Measurements from ENCODE around the gene SLC5A10.

The SLC5A10 gene

DNA sequence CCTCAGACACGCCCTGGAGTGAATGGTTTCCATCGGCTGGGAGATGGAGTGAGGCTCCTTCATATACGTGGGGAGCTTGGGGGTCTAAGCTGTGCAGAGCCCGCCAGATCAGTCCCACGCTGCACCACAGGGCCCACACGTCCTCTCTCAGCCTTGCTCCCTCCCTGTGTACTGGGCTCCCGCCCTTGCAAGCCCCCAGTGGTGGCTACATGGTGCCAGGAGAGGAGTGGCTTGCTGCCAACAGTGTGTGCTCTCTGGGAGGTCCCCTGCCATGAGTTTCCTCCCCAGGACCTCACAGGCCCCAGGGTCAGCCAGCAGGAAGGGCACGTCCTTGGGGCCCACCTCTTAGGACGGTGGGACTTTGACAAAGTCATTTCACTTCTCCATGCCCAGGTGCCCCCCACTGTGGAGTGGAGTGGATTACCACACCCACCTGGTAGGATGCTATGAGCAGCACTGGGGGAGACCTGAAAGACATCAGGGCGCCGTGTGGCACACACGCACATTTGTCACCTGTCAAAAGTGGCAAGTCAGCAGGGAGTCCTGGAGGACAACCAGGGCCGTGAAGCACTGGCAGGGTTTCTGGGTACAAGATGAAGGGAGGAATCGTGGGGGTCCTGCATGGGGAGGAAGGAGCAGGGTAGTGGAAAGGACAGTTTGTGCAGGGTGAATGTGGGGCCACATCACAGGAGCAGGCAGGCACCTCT lies 13.7 kb downstream of the SLC5A10 start:
- DNase-seq: no peak

- DNase-seq: no peak
These were observed 15.1 kb downstream of the SLC5A10 start for GRCh38 chr17:18966831-18967624.

DNA sequence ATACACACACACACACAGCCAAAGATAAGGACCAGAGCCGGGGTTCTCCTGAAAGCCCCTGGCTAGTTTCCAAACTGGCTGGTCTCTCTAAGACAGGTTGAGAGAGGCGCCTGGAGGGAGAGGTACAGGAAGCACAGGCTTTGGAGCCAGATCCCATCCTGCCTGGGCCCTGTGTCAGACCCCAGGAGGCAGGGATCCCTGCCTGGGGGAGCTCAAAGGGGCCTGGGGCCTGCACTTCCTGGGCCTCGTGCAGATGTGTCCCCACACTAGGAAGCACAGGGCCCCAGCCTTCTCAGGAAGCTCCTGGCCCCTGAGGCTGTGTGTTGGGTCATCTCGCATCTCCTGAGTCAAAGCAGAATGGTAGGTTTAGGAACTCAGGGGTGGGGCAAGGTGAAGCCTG lies 16.0 kb downstream of the SLC5A10 start:
- no peak for DNase-seq

- DNase-seq: no peak
These were observed 16.4 kb downstream of the SLC5A10 start for GRCh38 chr17:18968345-18968744.

DNA sequence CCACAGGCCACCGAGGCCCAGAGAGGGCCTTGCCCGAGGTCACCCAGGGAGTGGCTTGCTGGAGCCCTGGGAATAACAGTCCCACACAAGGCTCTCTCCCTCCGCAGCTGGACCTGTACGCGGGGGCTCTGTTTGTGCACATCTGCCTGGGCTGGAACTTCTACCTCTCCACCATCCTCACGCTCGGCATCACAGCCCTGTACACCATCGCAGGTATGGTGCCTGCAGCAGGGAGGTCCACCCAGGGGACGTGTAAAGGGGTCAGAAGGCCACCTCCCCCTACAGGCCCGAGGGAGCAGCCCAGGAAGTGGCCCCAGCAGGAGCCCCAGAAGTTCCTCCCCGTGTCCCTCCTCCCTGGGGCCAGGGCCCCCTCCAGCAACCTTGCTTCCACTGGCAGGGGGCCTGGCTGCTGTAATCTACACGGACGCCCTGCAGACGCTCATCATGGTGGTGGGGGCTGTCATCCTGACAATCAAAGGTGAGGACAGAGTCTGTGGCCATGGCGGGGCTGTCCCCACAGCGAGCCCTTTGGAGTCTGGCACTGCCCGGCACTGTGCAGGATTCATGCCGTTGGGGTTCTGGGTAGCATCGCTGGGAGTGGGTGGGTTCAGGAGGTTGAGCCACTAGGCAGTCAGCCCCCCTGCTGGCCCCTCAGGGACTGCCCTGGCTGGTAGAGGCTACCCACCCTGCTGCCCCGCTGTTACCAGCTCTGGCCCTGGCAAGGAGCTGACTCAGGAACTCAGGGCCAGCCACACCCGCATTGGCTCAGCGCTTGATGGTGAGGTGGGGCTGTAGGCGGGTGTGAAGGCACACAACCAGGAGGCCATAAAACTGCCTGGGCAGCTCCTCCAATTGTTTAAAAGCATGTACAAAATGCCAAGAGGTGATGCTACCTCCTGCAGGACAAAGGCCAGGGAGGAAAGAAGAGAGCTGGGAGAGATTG lies 17.3 kb downstream of the SLC5A10 start:
- no peak for DNase-seq

GRCh38 chr17:18970582-18971480 lies 18.9 kb downstream of the SLC5A10 start:
- DNase-seq: no peak

DNA sequence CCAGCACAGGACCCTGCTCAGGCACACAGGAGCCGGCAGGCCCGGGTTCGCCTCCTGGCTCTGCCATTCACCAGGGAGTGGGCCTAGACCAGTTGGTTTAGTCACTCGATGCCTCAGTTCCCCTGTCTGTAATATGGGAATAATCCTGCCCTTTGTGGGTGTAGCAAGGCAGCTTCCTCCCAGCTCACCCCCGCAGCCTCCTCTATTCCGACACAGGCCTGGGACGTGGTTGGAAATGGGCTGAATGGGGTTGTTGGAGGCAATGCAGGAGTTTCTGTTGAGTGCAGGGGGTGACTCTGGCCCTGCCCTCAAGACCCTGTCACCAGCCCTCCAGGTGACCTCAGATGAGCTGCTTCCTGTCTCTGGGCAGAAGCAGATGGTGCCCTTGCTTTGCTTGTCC lies 19.8 kb downstream of the SLC5A10 start:
- DNase-seq: no peak

GRCh38 chr17:18974407-18975149 lies 22.6 kb downstream of the SLC5A10 start:
- DNase-seq: peak; percentile 18

- DNase-seq: no peak
These were observed 23.6 kb downstream of the SLC5A10 start for GRCh38 chr17:18975597-18975996.

DNA sequence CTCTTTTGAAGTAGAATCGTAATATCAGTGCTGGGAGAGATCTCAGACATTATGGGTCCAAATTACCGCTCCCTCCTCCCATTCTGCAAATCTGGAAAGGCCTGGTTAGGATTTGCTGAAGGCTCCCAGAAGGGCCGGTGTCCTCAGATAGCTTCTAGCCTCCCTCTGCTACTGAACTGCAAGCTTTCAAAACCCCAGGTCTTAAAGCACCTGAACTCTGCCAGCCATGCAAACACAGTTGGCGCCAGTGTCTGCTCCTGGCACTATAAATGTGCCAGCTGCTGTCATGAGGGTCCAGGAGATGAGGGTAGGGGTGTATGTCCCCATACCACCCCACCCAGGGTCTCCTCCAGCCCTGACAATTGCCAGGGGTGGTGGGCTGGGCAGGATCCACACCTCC lies 24.2 kb downstream of the SLC5A10 start:
- DNase-seq: no peak

DNA sequence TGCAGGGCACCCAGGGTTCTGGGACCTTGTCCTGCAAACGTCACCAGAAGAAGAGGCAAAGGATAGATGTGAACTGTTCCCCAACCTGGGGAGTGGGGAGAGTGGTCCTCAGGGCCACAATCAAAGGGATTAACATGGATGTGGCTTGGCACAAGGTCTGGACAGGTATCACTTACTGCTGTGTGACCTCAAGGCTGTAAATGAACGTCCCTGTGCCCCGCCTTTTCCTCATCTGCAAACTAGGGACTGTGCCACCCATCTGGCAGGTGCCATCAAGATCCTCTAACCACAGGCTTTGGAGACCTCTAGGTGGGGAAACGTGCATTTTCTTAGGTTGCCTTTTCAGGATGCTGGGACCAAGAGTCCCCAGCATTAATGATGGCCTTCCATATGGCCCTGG lies 25.1 kb downstream of the SLC5A10 start:
- no peak for DNase-seq

GRCh38 chr17:18977646-18978045 lies 25.7 kb downstream of the SLC5A10 start:
- no peak for DNase-seq

DNA sequence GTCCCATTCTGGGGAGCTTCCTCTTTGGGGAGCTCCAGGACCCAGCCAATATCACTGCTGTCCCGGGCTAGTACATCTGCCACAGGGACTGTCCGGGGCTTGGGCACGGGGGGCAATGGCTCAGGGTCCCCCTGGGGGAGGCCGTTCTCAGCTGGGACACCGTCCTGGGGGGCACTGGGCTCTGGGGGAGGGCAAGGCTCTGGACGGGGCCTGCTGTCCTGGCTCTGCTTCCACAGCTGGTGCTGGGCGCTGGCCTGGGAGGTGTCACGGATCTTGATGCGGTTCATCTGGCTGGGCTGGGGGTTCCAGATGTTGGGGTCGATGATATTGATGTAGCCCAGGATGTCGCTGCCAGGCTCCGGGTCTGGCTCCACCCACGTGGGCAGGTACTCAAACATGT lies 26.1 kb downstream of the SLC5A10 start:
- no peak for DNase-seq

DNA sequence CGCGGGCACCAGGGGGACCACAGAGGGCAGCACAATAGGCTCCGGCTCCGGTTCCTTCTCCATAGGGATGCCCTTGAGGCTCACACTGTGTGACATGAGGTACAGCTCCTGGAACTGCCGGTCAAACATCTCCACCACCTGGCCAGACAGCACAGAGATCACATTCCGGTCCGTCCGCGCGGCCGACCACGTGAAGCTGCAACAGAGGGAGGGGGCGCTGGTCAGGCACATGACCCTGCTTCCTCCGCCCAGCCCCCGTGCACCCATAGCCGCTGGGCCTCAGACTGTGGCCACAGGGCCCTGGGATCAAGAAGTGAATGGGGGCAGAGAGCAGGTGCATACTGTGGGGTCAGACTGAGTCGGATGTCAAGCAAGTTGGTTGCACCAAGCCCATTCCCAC lies 26.7 kb downstream of the SLC5A10 start:
- DNase-seq: no peak

- no peak for DNase-seq
These were observed 28.8 kb downstream of the SLC5A10 start for GRCh38 chr17:18980682-18981334.

DNA sequence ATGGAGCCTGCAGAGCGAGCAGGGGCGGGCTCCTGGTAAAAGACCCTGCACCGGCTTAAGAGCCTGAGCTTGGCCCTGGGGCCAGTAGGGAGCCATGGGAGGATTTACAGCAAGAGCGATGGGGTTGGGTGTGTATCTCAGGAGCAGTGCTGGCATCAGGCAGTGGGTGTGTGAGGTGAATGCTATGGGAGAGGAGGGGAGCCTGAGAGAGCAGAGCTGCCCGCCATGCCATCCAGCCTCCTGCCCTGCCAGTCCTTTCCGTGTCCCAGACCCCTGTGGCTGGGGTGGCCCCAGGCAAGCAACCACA lies 29.3 kb downstream of the SLC5A10 start:
- DNase-seq: no peak

DNA sequence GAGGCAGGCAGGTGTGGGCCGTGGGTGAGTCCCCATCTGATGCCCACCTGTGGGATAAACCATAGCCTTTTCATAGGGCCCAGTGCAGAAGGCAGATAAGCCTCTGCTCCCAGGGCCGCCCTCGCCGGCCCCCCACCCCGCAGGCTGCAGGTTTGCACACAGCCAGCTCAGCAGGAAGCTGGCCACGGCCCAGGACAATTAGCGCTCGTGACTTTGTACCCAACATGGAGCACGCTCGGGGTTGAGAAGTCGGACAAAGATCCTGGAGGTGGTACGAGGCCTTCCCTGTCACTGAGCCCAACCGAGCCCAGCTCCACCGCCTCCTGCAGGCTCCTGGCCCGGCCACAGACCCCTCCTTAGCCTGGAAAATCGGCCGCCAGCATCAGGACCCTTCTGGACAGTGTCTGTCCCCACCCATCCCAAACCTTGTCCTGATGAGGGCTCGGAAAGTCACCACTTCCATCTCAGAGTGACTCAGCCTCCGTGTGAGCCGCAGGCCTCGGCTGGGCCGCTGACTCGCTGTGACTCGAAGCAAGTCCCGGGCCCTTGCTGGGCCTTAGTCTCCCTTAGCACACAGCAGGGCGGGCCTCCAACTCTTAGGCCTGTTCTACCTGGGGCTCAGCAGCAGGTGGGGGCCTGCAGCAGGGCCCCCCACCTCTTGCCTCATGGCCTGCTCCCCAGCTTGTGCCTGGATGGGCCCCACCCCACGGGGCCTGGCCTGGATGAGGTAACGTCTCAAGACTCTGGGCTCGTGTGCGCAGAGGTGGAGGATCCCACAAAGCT lies 29.9 kb downstream of the SLC5A10 start:
- no peak for DNase-seq

- no peak for DNase-seq
These were observed 32.5 kb downstream of the SLC5A10 start for GRCh38 chr17:18984273-18985114.

DNA sequence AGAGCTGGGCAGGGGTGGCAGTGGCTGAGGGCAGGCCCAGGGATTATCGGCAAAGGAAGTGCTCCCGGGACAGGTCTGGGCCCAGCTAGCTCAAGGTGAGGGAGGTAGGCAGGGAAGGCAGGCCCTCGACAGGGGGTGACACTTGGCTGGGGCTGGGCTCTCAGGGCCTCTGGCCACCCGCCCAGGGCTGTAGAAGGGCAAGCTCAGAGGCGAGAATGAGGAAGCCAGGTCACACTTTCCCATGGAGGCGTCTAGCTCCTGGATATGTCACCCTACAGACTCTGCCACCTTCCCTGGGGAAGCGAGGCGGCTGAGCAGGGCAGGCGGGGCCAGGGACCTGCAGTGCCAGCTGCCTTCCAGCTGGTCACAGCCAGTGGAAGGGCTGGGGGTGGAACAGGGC lies 33.5 kb downstream of the SLC5A10 start:
- DNase-seq: no peak

Measured in activated naive CD4-positive, alpha-beta T cell treated with Interleukin-2 at 50 U/mL for 16 hours (primary cell).